Right atrium auricular region (tissue), 2 donors: Measurements from ENCODE around the gene LCLAT1. TPM values are rescaled to one million over a fixed set of nuclear protein-coding genes. Genes with fewer than 3 reads are reported as not detected.
"Not testable (repeated sequence)": the region's sequence is repeated elsewhere in the genome, so short reads cannot be mapped to it uniquely, and the experiment has no call there.

ENCODE experiments used
- DNase-seq: peaks from one replicate; pipeline ENCODE4 v3.0.0-alpha.2; 2019; ENCODE audit warnings: low spot score
- H3K27ac ChIP-seq, 2 donors: fragments of 200-600 bp; sonication (generic); 1 replicate in 1 of 2; 2 replicates in 1 of 2; pipeline ENCODE4 v1.5.1; 2016 to 2019
- H3K27me3 ChIP-seq, 2 donors: fragments of 200-600 bp; sonication (generic); one replicate each; pipeline versions ENCODE4 v1.5.1 to v1.6.0; 2017 to 2019
- H3K36me3 ChIP-seq: fragments of 200-600 bp; sonication (generic); one replicate; pipeline ENCODE4 v1.5.1; 2016
- H3K4me1 ChIP-seq, 2 donors: fragments of 200-600 bp; sonication (generic); one replicate each; pipeline versions ENCODE4 v1.5.1 to v1.6.0; 2017 to 2019
- H3K4me3 ChIP-seq, 2 donors: fragments of 200-600 bp; sonication (generic); 1 replicate in 1 of 2; 2 replicates in 1 of 2; pipeline ENCODE4 v1.5.1; 2017 to 2019; ENCODE audit warnings: mild to moderate bottlenecking in 1 of 2, moderate library complexity in 1 of 2
- H3K9me3 ChIP-seq, 2 donors: fragments of 200-600 bp; sonication (generic); one replicate each; pipeline ENCODE4 v1.5.1; 2019
- total RNA-seq, 2 donors: library from RNA; depleted of rRNA; stranded (reverse); fragments of >200 nt; gene quantifications; one replicate each; pipeline ENCODE4 v1.1.0, GENCODE V29; 2016
- TF ChIP-seq, protein P1 (sequence below), 2 donors: fragments of 200-600 bp; sonication (generic); IDR thresholded peaks; one replicate each; pipeline ENCODE4 v1.5.1; 2019; ENCODE audit warnings: antibody characterized with exemption in 2 of 2

The LCLAT1 gene
- total RNA-seq, 2 donors from 2014 or later = 13.2 to 14.3 TPM

DNA sequence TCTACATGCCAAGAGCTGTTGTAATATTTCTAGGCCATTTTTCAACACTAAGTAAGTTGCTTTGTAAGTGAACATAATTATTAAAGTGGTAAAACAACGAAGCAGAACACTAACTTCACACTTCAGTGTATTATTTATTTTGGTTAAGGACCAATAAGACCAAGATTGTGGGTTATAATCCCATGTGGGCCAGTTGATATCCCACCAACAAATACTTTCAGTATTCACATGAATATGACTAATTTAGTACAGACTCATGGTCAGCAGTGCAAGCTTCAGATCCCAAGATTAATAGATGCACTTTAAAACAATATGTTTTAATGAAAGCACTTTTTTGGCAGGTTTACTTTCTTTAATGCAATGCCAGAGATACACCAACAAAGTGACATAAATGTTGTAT lies 154.3 kb downstream of the LCLAT1 start:
- Histone ChIP-seq H3K4me1 (no peaks in the 10 kb centered on the region), H3K27ac (no peak overlapping the region), H3K27me3 (no peaks in the 10 kb centered on the region), H3K9me3 (peaks cover 0 to 8% of the 10 kb centered on the region in 2 donors), H3K36me3 (no peaks in the 10 kb centered on the region), H3K4me3 (no peak overlapping the region)
- no peak for DNase-seq
- TF ChIP-seq, protein P1, sequence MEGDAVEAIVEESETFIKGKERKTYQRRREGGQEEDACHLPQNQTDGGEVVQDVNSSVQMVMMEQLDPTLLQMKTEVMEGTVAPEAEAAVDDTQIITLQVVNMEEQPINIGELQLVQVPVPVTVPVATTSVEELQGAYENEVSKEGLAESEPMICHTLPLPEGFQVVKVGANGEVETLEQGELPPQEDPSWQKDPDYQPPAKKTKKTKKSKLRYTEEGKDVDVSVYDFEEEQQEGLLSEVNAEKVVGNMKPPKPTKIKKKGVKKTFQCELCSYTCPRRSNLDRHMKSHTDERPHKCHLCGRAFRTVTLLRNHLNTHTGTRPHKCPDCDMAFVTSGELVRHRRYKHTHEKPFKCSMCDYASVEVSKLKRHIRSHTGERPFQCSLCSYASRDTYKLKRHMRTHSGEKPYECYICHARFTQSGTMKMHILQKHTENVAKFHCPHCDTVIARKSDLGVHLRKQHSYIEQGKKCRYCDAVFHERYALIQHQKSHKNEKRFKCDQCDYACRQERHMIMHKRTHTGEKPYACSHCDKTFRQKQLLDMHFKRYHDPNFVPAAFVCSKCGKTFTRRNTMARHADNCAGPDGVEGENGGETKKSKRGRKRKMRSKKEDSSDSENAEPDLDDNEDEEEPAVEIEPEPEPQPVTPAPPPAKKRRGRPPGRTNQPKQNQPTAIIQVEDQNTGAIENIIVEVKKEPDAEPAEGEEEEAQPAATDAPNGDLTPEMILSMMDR (IDR thresholded peaks at IDR 0.05) = no peak

DNA sequence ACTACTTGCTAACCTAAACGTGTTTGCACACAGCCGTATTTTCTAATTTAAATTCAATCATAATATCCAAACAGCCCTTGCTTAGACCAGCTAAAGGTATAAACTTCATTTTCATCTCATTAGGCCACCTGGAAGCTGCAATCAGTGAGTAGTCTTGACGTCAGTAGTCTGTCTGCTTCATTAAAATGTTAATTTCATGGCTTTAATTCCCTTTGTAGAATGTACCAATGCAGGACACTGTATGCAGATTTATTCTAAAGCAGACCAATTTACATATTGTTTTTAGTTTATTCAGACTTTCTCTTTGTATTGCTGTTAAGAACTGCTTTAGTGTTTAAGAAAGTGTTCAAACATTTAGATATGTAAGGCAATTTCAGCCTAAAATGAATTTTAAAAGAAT lies 158.2 kb downstream of the LCLAT1 start:
- Histone ChIP-seq H3K27ac (no peak overlapping the region), H3K27me3 (no peaks in the 10 kb centered on the region), H3K4me3 (no peak overlapping the region), H3K36me3 (no peaks in the 10 kb centered on the region), H3K4me1 (no peaks in the 10 kb centered on the region), H3K9me3 (peaks cover 0 to 1% of the 10 kb centered on the region in 2 donors)
- DNase-seq = no peak
- TF ChIP-seq, protein P1 (IDR thresholded peaks at IDR 0.05) = no peak

DNA sequence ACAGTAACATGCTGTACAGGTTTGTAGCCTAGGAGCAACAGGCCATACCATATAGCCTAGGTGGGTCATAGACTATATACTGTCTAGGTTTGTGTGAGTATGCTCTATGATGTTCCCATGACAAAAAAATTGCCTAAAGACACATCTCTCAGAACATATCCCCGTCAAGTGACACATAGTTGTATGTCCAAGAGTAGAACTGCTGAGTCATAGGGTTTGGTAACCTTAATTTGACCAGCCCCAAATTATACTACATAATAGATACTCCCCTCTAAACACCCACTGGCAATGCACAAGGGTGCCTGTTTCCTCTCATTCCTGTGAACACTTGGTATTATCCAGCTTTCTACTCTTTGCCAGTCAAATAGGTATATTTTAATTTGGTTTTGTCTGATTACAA lies 161.6 kb downstream of the LCLAT1 start:
- no peak overlapping the region for H3K4me3 ChIP-seq
- H3K27ac ChIP-seq = no peak overlapping the region
- no peaks in the 10 kb centered on the region for H3K4me1 ChIP-seq
- H3K36me3 ChIP-seq = no peaks in the 10 kb centered on the region
- TF ChIP-seq, protein P1 (IDR thresholded peaks at IDR 0.05) = no peak
- H3K9me3 ChIP-seq = no peaks in the 10 kb centered on the region
- H3K27me3 ChIP-seq = no peaks in the 10 kb centered on the region
- DNase-seq = no peak

DNA sequence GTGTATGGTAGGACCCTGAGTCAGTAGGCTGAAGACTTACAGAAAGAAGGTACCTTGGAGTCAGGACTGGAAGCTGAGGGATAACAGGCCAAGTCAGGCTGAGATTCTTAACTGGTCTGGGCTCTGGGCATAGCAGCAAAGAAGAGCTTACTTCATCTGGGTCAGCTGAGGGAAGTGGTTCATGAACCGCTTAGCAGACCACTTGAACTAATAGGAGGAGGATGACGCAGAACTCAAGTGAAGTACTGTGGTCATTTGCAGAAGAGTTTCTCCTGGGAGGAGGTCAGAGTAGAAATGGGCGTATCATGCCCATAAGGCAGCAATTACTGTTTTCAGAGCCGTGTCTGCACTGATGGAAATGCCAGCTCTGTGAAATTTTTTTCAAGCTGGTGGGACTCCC lies 164.5 kb downstream of the LCLAT1 start:
- Histone ChIP-seq H3K9me3 (no peaks in the 10 kb centered on the region), H3K36me3 (no peaks in the 10 kb centered on the region), H3K27ac (no peak overlapping the region), H3K4me1 (no peaks in the 10 kb centered on the region), H3K4me3 (no peak overlapping the region), H3K27me3 (no peaks in the 10 kb centered on the region)
- TF ChIP-seq, protein P1 (IDR thresholded peaks at IDR 0.05) = no peak
- DNase-seq = no peak

DNA sequence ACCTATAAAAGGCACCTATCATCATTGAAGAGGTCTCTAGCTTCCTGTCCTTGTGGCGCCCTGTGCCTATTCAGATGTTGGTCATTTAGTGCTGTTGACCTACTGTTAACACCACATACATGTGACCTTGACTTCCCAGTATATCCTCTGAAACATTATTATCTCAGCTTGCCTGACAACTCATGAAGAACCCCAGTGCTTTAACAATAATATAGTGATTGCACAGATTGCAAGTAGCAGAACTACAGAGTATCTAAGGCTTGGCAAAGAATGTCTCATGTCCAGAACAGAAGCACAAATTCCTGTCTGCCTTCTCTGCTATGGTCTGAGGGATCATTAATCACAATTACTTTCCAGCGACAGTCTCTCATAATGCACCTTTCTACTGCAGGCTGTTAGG lies 165.3 kb downstream of the LCLAT1 start:
- no peak for DNase-seq
- H3K27ac ChIP-seq = no peak overlapping the region
- TF ChIP-seq, protein P1 (IDR thresholded peaks at IDR 0.05) = no peak

DNA sequence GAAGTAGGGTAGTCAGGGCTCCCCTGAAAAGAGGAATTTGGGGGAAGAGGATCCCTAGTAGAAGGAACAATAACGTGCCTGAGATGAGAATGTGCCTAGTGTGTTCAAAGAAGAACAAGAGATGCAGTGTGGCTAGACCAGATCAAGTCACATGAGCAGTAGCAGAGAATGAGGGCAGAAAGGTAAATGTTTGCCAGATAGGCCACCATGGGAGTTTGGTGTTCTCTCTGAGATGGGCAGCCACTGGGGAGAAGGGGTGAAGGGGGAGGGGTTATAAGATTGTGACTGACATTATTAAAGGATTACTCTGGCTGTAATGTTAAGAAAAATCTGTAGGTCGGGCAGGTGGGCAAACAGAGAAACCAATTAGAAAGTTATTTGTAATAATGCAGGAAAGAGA lies 166.0 kb downstream of the LCLAT1 start:
- Histone ChIP-seq H3K36me3 (no peaks in the 10 kb centered on the region), H3K4me3 (no peak overlapping the region), H3K27me3 (no peaks in the 10 kb centered on the region), H3K4me1 (no peaks in the 10 kb centered on the region), H3K9me3 (peaks cover 0 to 1% of the 10 kb centered on the region in 2 donors), H3K27ac (no peak overlapping the region)
- DNase-seq = no peak
- TF ChIP-seq, protein P1 (IDR thresholded peaks at IDR 0.05) = no peak

More for the DNA sequence above, 165.3 kb downstream of the LCLAT1 start:
- Histone ChIP-seq H3K36me3 (no peaks in the 10 kb centered on the region), H3K9me3 (no peaks in the 10 kb centered on the region), H3K27me3 (no peaks in the 10 kb centered on the region), H3K4me1 (no peaks in the 10 kb centered on the region), H3K4me3 (no peak overlapping the region)

DNA sequence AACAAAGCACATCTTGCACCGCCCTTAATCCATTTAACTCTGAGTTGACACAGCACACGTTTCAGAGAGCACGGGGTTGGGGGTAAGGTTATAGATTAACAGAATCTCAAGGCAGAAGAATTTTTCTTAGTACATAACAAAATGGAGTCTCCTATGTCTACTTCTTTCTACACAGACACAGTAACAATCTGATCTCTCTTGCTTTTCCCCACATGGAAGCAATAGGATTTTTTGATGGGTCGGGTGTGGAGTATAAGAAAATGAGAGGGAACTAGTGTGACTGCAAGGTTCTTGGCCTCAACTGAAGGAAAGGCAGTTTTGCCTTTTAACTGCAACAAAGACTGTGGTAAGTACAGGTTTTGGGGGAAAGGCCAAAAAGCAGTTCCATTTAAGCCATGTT lies 167.2 kb downstream of the LCLAT1 start:
- DNase-seq, H3K36me3 ChIP-seq, H3K4me1 ChIP-seq, H3K27ac ChIP-seq, H3K4me3 ChIP-seq, H3K27me3 ChIP-seq, H3K9me3 ChIP-seq: not testable (repeated sequence)
